ENCODE measurements around the gene SSC5D.

SSC5D gene

DNA sequence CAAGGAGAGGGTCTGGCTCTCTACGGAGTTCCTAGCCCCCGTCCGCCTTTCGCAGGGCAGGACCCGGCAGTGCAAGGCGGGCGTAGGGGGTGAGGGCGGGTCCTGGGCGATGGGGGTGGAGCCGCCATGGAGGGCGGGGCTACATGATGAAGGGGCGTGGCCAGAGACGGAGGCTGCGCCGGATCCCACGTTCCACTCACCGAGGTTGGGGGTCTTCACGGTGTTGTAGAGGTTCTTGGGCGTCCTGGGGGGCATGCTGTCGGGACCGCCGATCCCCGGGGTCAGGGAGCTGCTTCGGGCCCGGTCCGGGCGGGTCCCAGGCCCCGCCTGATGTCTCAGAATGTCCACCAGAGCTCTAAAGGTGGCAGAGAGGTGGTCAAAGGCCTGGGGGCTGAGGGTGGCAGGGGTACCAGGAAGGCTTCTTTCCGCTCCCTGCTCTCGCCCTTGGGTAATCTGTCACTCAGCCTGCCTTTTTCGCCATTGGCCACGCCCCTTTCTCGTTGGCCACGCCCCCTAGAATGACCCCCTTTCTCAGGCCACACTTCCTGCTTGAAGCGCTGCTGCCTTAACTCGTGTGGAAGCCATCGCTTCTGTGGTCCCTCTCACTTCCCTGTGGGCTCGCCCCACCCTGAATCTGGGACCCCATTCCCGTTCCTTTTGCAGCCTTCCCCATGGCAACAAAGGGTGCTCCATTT lies 47.7 kb upstream of the SSC5D start:
- ATAC-seq, result peak; percentile 33
- TF ChIP-seq SNAI2 (CRISPR knock-in tag; IDR thresholded peaks at IDR 0.05) (no peak), ZNF70 (CRISPR knock-in tag; IDR thresholded peaks at IDR 0.05) (peak; percentile 60; the same call in 1 of the 2 replicates), GLIS3 (CRISPR knock-in tag; IDR thresholded peaks at IDR 0.05) (no peak)

DNA sequence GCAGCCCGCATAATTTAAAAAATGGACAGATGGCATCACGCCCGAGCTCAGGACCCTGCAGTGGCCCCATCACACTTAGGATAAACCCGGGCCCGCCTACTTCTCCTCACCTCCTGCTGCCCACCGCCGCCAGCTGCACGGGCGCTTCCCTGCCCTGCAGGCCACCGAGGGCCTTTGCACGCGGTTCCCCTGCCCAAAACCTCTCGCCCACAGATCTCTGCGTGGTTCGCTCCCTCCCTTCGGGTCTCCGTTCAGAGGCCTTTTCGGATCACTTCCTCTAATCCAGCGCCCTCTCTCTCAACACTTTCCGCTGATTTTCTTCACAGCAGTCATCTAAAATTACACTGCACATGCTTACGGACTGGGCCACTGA lies 46.9 kb upstream of the SSC5D start:
- ATAC-seq, result no peak
- TF ChIP-seq ZFP30 (CRISPR knock-in tag; IDR thresholded peaks at IDR 0.05) (no peak), PPARA (CRISPR knock-in tag; IDR thresholded peaks at IDR 0.05; ENCODE audit: borderline replicate concordance) (no peak), OSR1 (CRISPR knock-in tag; IDR thresholded peaks at IDR 0.05) (no peak), ISL1 (CRISPR knock-in tag; IDR thresholded peaks at IDR 0.05) (no peak)

- no peak for TF ChIP-seq SNAI2 (CRISPR knock-in tag; IDR thresholded peaks at IDR 0.05)
- ATAC-seq, result no peak
Measured at GRCh38 chr19:55441692-55442321, 46.4 kb upstream of the SSC5D start.

GRCh38 chr19:55442372-55442961 lies 45.8 kb upstream of the SSC5D start:
- TF ChIP-seq ZNF70 (CRISPR knock-in tag; IDR thresholded peaks at IDR 0.05) (no peak), PATZ1 (CRISPR knock-in tag; IDR thresholded peaks at IDR 0.05; ENCODE audit: borderline replicate concordance) (no peak), CREB5 (CRISPR knock-in tag; IDR thresholded peaks at IDR 0.05; ENCODE audit: low read depth) (no peak), GLIS3 (CRISPR knock-in tag; IDR thresholded peaks at IDR 0.05) (no peak)
- no peak for ATAC-seq

GRCh38 chr19:55443045-55443823 lies 45.0 kb upstream of the SSC5D start, which contains the start of gene SHISA7:
Gene SHISA7, minus strand, starts transcription at chr19:55443300. Its CDS starts 437 bp downstream, at chr19:55442863.
- TF ChIP-seq ZFP3 (CRISPR knock-in tag; IDR thresholded peaks at IDR 0.05) (no peak), GLIS3 (CRISPR knock-in tag; IDR thresholded peaks at IDR 0.05) (no peak), ZC3H10 (CRISPR knock-in tag; IDR thresholded peaks at IDR 0.05) (no peak)
- peak; percentile 24; the same call in 1 of the 3 replicates for ATAC-seq

GRCh38 chr19:55443824-55444480 lies 44.3 kb upstream of the SSC5D start:
- no peak for ATAC-seq
- TF ChIP-seq TCF4 (CRISPR knock-in tag; IDR thresholded peaks at IDR 0.05; ENCODE audit: borderline replicate concordance) (no peak), GLIS3 (CRISPR knock-in tag; IDR thresholded peaks at IDR 0.05) (no peak), OSR1 (CRISPR knock-in tag; IDR thresholded peaks at IDR 0.05) (no peak), CSRNP3 (CRISPR knock-in tag; IDR thresholded peaks at IDR 0.05) (no peak), ZNF70 (CRISPR knock-in tag; IDR thresholded peaks at IDR 0.05) (no peak), RARB (CRISPR knock-in tag; IDR thresholded peaks at IDR 0.05) (no peak), ZNF565 (CRISPR knock-in tag; conservative IDR thresholded peaks at IDR 0.05; ENCODE audit: low read depth) (no peak), ZFP3 (CRISPR knock-in tag; IDR thresholded peaks at IDR 0.05) (no peak), TOX (CRISPR knock-in tag; IDR thresholded peaks at IDR 0.05; ENCODE audit: borderline replicate concordance) (no peak), CSDC2 (CRISPR knock-in tag; IDR thresholded peaks at IDR 0.05) (no peak), SNAI2 (CRISPR knock-in tag; IDR thresholded peaks at IDR 0.05) (no peak), ARNTL (CRISPR knock-in tag; IDR thresholded peaks at IDR 0.05; ENCODE audit: borderline replicate concordance, low read depth) (no peak), PATZ1 (CRISPR knock-in tag; IDR thresholded peaks at IDR 0.05; ENCODE audit: borderline replicate concordance) (no peak), ZNF8 (CRISPR knock-in tag; IDR thresholded peaks at IDR 0.05) (no peak), ESRRG (CRISPR knock-in tag; IDR thresholded peaks at IDR 0.05) (no peak)
- TF ChIP-seq, protein P1, sequence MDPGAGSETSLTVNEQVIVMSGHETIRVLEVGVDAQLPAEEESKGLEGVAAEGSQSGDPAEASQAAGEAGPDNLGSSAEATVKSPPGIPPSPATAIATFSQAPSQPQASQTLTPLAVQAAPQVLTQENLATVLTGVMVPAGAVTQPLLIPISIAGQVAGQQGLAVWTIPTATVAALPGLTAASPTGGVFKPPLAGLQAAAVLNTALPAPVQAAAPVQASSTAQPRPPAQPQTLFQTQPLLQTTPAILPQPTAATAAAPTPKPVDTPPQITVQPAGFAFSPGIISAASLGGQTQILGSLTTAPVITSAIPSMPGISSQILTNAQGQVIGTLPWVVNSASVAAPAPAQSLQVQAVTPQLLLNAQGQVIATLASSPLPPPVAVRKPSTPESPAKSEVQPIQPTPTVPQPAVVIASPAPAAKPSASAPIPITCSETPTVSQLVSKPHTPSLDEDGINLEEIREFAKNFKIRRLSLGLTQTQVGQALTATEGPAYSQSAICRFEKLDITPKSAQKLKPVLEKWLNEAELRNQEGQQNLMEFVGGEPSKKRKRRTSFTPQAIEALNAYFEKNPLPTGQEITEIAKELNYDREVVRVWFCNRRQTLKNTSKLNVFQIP (CRISPR knock-in tag; IDR thresholded peaks at IDR 0.05; ENCODE audit: borderline replicate concordance, low read depth), result no peak

All from SK-N-SH treated with all-trans-retinoic acid at 6 μM for 48 hours (cell line).